Adrenal gland (tissue), 5 donors: ENCODE results near the gene DCHS1.

Experiments
- CTCF ChIP-seq, 6 experiments: fragments of 450-650 bp in 4 of 6; fragments of 200-600 bp in 2 of 6; sonication (generic) in 1 of 6; IDR thresholded peaks; 1 replicate in 5 of 6; 2 replicates in 1 of 6; pipeline versions ENCODE4 v1.5.1 to v1.8.0; 2016 to 2021; ENCODE audit warnings: antibody characterized with exemption in 6 of 6, mild to moderate bottlenecking in 2 of 6, moderate library complexity in 1 of 6
- POLR2A ChIP-seq, 2 donors: fragments of 450-650 bp; IDR thresholded peaks; one replicate each; pipeline ENCODE4 v1.6.1; 2017; ENCODE audit warnings: antibody characterized with exemption in 2 of 2, mild to moderate bottlenecking in 2 of 2, moderate library complexity in 1 of 2
- donor health status: DM: no; HTN: no; CAD: no.

GRCh38 chr11:6611963-6612212, 43.7 kb downstream of the DCHS1 start:
- TF ChIP-seq CTCF (IDR thresholded peaks at IDR 0.05) (no peak), POLR2A (IDR thresholded peaks at IDR 0.05) (no peak)
